Tongue (tissue), 2 donors: ENCODE measurements around the gene CEP78. TPM values are rescaled to one million over a fixed set of nuclear protein-coding genes. Genes with fewer than 3 reads are reported as not detected.

Experiments
- DNase-seq: peaks from one replicate; pipeline ENCODE4 v3.0.0-alpha.2; 2015
- total RNA-seq: library from RNA; depleted of rRNA; stranded (reverse); fragments of >200 nt; gene quantifications from one replicate; pipeline ENCODE4 v1.2.3, GENCODE V29; 2014

The CEP78 gene
- total RNA-seq, 1 donor from 2014 or later: 28.1 TPM

DNA sequence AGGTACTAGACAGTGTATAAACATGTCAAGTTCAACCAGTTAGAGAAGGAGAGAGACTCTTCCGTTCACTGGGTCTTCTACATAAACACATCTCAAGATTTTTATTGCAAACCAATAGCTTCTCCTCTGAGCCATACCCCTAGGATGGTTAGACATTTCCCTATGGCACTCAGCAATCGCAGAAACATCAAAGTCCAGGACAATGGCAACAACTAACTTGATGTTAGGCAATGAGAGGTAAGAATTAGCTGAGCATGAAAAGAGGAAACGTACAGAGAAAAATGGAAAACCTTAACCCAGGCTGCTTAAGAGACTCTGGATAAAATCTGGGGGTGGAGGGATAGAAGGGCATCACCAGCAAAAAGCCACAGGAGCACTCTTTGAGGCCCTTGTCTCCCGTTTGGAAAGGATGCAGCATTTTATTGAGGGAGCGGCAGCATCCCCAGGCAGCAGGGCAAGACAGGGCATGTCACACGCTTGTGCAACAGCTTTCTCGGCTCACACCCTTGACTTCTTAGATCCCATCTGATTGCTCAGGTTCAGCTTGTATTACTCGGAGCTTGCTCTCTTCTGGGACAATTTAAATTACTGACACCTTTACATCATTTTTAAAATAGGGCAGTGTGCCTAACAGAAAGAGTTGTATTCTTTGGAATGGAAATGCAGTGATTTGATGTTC, 52.5 kb downstream of the CEP78 start:
- DNase-seq: no peak

DNA sequence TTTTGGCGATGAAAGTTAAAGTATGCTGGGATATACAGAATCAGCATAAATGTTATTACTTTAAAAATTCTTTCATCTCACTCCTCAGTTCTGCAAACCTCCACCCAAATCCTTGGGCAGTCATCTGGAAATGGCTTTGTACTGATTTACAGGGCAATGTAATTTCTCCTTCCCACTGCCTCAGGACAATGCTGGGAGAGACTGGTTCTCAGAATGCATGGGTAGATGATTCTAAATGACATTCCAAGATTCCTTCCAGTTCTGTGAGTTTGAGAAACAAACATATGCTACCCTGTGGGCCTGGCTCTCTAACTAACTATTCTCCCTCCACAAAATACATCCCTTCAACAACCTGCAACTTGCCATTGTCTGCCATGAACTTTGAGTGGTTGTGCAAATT, 53.6 kb downstream of the CEP78 start:
- DNase-seq: no peak

DNA sequence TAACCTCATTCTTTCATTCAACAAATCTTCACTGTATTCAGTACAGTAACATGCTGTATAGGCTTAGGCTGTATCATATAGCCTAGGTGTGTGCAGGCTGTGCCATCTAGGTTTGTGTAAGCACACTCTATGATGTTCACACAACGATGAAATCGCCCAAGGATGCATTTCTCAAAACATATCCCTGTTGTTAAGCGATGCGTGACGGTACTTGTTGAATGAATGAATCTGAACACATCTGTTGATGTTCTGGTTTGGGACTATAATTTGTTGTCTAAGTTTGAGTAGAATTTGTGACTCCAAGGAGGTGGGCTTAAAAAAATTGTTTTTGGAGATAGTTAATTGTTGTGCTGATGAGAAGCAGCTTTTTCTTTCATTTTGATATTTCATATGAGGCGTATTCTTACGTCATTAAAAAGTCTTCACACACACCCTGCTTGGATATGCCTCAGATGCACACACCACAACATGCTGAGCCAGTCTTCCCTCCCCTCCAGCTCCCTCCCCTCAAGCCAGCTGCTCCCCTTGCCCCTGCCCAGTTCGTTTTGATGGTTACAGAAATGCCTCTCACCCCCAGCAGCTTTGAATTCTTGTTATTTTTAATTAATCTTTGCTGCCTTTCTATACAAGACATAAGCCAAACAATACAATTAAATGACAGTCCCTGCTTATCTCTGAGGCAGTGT, 55.5 kb downstream of the CEP78 start:
- DNase-seq: peak; percentile 61

DNA sequence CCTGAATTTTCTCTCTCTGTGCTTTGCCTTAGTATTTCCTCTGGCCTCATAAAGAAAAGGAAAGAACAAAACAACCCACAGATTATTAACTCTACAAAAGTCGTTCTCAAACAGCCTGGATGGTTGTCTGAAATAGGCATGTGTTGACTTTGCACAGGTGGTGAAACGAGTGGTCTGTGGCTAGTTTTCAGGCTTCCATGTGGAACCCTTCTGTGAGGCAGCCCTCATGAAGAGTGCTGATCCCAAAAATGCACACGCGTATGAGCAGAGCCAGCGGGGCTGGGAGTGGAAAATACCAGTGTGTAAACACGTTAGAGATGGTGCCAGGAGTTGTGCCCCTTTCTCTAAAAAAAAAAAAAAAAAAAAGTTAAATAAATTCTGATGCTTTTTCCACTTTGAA, 56.2 kb downstream of the CEP78 start:
- peak; percentile 52 for DNase-seq

DNA sequence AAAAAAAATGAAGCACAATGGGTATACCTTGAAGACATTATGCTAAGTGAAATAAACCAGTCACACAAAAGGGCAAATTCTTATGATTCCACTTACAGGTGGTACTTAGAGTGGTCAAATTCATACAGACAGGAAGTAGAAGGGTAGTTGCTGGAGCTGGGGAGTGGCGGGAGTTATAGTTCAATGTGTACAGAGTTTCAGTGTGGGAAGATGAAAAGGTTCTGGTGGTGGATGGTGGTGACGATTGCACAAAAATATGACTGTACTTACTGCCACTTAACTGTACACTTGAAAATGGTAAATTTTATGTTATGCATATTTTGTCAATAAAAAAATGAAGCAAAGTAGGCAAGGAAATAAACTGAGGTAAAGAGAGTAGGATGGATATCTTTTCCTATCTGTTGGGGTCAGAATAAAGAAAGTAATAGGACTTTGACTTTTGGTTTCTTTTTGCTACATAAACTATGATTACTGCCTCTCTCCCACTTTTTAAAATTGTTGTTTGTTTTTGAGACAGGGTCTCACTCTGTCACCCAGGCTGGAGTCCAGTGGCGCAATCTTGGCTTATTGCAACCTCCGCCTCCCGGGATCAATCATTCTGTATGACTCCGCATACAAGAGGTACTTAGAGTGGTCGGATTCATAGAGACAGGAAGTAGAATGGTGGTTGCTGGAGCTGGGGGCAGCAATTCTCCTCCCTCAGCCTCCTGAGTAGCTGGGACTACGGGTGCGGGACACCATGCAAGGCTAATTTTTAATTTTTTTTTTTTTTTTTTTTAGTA, 57.0 kb downstream of the CEP78 start:
- no peak for DNase-seq

DNA sequence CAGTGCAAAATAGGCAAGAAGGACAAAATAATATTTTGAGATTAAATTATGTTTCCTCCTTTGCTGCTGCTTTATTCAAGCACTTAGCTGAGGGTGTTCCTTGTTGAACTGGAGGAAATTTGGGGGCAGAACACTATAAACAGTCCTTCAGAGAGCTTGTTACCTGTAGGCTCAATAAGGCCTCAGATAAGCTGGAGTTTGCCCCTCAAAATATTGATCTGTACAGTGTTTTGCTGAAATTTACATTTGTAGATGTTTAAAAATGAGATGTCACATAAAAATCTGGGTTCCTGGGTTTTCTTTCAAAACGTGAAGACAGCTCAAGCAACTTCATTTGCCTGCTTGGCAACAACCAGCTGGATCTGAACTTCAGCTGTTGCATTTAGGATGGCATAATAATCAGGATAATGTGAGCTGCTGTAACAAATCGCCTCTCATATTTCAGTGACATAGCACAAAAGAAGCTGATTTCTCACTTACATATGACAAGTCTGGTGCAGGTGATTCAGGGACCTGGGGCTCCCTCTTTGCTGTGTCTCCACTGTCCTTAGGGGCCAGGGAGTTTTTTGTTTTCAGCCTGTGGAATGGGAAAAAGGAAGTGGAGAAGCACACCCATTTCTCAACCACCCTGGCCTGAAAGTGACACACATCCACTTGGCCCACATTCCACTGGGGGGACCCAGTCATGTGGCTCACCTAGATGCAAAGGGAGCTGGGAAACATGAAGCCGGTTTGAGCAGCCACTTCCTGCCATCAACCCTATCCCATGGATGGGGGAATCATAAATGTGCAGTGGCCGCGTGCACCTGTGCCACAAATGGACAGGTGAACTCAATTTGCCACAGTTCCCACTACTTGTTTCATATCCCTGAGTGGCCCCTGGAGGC, 58.7 kb downstream of the CEP78 start:
- DNase-seq: peak; percentile 84

DNA sequence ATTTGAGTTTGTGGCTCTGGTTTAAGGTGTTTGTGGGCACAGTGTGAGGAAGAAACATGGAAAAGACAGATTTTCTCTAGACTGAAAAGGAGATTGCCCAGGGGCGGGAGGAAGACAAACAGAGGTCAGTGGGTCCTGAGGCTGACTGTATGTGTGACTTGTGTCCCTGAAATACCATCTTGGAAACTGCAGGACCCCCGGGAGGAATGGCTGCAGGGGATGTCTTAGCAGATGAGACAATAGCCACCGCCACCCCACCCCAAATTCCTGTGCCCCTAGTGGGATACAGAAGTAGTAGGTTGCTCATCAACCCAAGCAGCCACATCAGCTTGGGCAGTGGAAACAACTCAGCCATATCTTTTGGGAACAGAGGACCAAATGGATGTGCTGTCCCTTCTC, 59.3 kb downstream of the CEP78 start:
- no peak for DNase-seq

DNA sequence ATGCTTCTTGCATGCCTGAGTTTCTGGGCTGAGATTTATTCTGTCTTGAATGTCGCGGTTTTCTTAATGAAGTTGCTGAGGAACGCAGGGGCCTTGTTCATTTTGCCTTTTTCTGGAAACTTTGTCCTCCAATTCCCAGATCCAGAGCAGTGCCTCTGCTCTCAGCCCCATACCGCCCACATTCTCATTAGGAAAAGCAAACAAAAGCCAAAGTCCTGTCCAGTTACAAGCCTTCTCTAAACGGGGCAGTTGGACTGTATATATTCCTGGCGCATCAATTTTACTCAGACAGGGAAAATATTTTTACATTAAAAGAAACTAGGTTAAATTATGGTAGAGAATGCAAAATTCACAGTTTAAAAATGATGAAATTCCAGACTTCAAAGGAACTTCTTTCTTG, 59.9 kb downstream of the CEP78 start:
- DNase-seq: peak; percentile 66

DNA sequence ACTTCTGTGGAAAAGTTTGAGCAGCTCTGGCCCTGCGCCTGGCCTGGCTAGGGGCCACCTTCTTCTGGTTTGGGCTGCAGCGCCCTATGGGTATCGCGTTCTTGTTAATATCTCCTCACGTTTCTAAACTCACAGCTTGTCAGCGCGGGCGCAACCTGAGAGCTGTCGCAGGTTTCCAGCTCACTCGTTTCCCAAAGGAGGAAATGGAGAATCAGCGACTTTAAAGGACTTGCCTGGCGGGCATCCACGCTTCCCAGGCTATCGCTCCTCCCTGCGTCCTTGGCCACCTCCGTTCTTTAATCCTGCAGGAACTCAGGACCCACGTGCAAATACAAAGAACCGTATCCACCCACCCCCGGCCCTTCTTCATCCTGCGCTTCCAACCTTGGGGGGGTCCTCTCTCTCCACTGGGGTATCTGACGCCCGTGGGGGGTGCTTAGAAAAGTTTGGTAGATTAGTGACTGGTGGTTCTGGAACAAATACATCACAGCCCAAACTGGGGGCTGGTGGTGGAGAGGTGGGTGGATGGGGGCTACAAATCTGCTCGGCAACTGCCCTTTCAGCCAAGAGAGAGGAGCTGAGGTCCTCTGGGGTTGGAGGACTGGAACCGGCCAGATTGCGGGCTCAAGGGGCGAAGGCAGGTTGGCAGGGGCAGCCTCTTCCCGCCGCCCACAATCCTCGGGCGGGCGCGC, 60.5 kb downstream of the CEP78 start:
- peak; percentile 83 for DNase-seq

DNA sequence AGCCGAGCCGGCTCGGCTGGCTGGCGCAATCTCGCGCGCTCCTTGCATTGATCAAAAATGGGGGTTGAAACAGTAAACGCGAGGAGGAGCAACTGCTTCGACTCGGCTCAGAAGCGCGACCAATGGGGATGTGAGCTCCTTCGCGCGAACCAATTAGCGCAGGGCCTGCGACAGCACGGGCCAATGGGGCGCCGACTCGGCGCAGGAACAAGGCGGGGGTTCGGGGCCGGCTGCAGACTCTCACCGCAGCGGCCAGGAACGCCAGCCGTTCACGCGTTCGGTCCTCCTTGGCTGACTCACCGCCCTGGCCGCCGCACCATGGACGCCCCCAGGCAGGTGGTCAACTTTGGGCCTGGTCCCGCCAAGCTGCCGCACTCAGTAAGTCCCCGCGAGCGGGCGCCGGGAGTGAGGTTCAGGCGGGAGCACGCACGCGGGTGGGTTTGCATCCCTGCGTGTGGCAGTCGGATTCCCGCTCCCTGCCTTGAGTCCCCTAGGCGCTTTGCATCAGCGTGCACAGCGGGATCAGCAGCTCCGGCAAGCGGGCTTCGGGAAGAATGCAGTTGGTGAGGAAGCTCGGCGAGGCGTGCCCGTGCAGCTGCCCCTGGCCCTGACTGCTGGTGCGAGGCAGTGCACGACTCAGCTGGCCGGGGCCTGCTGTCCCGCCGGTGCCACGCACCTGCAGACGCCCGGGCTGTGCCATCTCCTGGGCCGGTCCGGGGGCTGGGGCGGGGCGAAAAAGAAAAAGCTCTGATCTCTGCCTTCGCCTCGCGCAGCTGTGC, 61.2 kb downstream of the CEP78 start, which contains the start of gene PSAT1:
TSS of gene PSAT1 (plus strand) at position 233 of the 779 bp plus-strand sequence. CDS start at position 319, 86 bp downstream.
- peak; percentile 97 for DNase-seq

DNA sequence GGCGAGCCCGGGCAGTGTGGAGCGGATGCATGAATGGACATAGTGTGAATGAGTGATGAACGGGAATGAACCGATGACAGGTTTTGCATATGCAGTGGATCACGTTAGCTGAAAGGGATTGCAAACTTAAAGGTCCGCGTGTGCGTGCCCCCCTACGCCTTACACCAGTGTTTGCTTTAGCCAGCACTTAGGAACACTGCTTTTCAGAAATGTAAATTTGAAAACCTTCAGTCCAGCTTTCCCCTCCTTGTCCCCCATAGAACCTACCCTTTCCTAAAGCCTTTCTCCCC, 61.7 kb downstream of the CEP78 start:
- no peak for DNase-seq

DNA sequence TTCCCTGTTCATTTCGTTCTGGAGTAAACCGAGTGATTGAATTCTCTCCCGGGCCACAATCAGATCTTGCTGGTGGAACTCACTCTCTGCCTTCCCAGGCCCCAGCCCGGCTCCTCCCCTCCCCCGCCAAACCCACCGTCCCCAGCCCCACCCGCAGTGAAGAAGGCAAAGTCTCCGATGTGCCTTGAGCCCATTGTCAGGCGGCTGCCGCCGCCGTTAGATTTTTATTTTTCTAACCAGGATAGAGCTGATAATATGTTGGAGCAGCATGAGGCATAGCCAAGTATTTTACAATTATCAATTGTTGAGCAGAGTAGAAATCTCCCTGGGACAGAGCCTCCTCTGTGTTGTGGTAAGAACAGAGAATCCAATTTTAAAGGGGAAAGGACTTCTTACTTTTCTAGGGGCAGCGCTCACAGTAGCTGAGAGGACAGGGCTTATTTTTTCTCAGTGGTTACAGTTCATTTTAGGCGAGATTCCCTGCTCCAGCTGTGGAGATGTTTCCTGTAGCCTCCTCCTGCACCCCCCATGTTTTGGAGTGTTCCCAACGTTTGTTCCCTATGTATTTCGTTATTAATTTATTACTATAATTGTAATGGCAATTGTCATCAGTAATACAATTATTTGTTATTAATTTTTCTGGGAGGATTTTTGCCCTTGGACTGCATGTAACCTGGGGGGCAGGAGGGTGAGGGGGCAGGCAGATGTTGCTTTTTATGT, 62.3 kb downstream of the CEP78 start:
- peak; percentile 57 for DNase-seq

DNA sequence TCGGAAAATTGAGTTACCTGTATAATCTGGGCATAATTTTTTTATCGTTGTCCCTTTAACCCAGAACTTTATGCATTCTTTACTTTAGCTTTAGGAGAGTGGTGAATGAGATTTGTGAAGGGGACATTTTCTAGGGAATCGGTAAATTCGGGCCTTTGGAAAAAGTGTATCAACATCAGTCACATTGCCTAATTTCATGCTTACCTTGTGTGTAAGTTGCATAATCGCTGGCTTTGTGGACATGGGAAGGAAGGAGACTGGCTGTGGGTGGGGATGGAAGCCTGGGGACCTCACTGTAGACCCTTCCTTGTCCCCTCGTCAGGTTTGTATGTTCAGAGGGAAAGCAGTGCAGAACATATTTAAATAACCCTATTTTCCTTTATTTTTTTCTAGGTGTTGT, 64.3 kb downstream of the CEP78 start:
- no peak for DNase-seq

DNA sequence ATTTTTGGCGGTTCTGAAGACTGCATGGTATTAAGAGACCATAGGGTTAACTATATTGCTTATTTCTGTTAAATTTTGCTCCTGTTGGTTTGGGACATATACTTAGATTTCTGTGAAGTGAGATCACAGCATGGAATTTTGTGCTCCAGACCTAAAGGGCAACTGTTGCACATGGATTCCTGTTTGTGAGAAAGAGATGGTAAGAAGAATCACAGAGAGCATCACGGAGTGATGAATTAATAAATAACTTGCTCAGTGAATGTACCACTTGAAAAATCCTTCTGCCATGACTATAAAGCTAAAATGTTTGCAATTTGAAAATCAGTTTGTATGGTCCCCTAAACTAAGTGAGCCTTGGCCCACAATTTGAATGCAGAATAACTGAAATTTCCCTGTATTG, 65.6 kb downstream of the CEP78 start:
- DNase-seq: no peak

DNA sequence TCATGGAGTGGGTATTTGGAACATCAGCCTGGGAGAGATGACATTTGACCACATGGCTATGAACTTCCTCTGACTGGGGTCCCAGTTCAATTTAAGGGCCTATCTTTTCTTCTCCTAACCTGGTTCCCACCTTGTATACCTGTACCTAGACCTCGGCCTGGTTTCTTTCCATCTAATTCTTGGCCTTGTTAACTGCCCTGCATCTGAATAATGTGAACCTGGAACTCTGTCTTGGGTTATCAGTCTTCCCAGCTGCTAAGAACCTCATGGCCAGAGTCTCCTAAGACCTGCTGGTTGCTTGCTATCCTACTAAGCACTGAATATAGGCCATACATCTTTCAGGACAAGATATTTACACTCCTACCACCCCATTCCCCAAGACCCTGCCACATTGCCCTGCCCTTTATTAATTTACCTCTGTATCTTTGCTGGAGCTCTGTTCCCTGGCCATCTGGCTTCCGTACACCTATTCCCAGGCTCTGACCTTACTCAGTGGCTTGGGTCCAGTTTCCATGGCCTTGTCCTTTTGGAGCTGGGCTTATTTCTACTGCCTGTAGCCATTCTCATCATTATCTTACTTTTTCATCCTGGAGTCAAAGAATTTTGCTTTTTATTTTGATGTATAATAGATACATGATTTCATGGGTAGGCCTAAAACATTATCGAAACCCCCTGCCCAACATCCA, 67.6 kb downstream of the CEP78 start:
- no peak for DNase-seq

DNA sequence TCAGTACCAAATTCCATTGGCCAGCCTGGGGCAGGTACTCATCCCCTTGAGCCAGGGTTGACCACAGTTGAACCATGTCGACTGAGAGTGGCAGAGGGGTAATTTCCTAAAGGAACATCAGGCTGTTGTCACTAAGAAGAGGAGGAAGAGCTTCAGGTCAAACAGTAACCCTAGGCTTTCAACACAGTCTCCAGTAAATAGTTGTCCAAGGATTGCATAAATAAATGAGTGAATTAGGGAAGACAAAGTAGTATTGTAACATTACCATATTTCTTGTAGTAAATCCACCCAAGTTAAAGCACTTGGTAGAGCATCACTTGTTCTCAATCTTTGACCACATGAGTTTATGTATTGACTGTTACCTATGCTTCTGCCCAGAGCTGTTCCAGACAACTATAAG, 68.5 kb downstream of the CEP78 start:
- DNase-seq: no peak

DNA sequence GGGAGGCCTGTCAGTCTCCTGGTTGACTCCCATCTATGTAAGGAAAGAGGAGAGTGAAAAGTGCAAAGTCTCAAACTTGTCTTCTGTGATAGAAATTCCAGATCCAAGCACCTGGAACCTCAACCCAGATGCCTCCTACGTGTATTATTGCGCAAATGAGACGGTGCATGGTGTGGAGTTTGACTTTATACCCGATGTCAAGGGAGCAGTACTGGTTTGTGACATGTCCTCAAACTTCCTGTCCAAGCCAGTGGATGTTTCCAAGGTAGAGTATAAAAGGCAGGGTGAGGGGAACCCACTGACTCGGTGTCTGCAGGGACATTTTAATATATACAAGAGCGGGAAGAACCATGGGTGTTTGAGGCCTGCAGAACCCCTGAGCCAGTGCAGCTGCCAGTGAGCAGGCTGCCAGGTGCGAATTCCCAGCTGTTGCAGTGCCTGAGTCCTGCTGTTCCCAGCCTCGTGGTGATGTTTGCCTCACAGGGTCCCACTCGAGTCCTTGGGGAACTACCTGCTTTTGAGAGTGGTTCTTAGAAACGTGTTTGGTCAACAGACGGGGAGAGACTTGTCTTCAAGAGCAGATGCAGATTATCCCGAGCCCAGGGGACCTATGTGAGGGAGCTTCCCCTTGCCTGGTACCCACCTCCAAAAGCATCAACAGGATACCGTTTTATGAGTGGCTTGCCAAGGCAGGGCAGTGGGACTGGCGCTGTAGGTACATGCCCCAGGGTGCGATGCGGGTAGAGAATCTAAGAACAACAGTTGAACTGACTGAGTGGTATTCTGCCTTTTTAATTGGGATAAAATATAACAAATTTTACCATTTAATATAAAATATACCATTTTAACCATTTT, 70.6 kb downstream of the CEP78 start:
- no peak for DNase-seq

DNA sequence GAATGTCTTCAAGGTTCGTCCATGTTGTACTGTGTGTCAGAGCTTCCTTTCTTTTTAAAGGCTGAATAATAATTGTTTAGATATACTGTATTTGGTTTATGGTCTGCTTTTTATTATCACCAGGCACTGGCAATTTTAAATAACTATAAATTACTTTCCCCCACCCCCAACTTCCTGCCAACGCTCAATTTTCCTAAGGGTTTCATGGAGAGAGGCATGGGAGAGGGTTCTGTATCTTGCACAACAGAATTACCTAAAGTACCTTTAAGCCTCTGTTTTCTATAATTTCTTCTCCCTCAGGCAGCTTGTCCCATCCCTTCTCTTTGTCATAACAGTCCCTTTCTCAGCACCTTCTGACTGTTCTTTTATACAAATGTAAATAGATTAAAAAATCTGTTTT, 71.5 kb downstream of the CEP78 start:
- DNase-seq: no peak

DNA sequence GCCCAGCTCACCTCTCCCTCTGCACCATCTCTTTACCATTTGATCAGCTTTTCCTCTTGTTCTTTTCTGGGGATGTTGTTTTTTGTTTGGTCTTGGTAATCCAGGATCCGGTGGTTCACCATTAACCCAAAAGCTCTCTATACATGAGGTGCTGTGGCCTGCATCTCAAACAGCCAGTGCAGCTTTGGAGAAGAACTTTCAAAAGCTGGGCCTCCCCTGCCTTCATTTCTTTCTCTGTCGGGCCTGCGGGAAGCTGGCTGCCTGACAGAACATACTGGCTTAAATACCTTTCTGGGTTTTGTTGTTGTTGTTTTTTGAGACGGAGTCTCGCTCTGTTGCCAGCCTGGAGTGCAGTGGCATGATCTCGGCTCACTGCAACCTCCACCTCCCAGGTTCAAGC, 73.2 kb downstream of the CEP78 start:
- DNase-seq: no peak
